Measurements from ENCODE around the gene CDKN1A.

CDKN1A gene

DNA sequence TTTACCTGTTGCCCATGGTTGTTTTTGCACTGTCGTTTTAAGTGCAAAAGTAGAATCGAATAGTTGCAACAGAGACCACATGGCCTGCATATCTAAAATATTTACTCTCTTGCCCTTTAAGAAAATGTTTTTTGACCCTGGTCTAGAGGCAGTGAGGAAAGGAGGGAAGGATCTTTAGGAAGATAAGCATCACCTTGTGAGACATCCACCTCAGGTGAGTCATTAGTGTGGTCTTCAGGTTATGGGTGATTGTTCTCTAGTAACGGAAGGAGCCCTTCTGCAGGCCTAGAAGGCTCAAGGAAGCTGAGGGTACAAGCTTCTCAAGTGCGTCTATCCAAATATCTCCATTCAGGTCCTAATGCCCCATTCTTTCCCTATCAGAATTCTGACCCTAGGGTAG is 12.5 kb downstream of the CDKN1A start:
- Mint-ChIP-seq H3K4me3 (no peak overlapping the region), H3K36me3 (peaks cover 8% of the 10 kb centered on the region), H3K9me3 (no peaks in the 10 kb centered on the region), H3K27ac (peak overlapping the region; percentile 91), H3K4me1 (peaks cover 62% of the 10 kb centered on the region), H3K27me3 (no peaks in the 10 kb centered on the region)
- DNase-seq (ENCODE audit: low spot score in 2 of 2) = no peak
- ATAC-seq (ENCODE audit: low read depth) = no peak

DNA sequence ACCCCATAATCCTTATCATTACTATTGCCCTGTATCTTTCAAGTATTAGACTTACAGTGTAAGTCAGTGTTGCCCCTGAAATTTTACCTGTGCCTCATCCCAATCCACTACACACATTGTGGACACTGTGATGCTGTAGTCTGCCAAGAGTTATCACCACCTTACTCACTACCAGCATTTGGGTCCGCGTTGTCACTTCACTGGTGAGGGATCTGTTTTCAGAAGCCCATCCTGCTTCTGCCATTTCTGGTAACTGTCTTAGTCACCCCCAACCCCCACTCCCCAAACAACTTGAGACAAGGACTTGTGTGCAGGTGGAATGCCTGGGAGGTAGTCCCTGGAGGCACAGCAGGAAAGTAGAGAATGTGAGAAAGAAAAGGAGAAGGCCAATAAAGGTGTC is 13.1 kb downstream of the CDKN1A start:
- Mint-ChIP-seq H3K27me3 (no peaks in the 10 kb centered on the region), H3K4me3 (peak overlapping the region; percentile 44), H3K4me1 (peaks cover 63% of the 10 kb centered on the region), H3K36me3 (peaks cover 5% of the 10 kb centered on the region), H3K27ac (peak overlapping the region; percentile 91), H3K9me3 (no peaks in the 10 kb centered on the region)
- ATAC-seq (ENCODE audit: low read depth) = no peak
- DNase-seq (ENCODE audit: low spot score in 2 of 2) = no peak

- H3K4me3 Mint-ChIP-seq = peak overlapping the region; percentile 44
- peak; percentile 48 to 56 for DNase-seq (ENCODE audit: low spot score in 2 of 2)
- peak; percentile 99 for ATAC-seq (ENCODE audit: low read depth)
- peaks cover 2% of the 10 kb centered on the region for H3K36me3 Mint-ChIP-seq
- no peaks in the 10 kb centered on the region for H3K9me3 Mint-ChIP-seq
- peak overlapping the region; percentile 91 for H3K27ac Mint-ChIP-seq
- peaks cover 69% of the 10 kb centered on the region for H3K4me1 Mint-ChIP-seq
- no peaks in the 10 kb centered on the region for H3K27me3 Mint-ChIP-seq
Observed at GRCh38 chr6:36692220-36692619, 13.7 kb downstream of the CDKN1A start.

- Mint-ChIP-seq H3K4me1 (peaks cover 72% of the 10 kb centered on the region), H3K27ac (peak overlapping the region; percentile 91)
- DNase-seq (ENCODE audit: low spot score in 2 of 2) = no peak
Observed at GRCh38 chr6:36692861-36693702, 14.6 kb downstream of the CDKN1A start.

DNA sequence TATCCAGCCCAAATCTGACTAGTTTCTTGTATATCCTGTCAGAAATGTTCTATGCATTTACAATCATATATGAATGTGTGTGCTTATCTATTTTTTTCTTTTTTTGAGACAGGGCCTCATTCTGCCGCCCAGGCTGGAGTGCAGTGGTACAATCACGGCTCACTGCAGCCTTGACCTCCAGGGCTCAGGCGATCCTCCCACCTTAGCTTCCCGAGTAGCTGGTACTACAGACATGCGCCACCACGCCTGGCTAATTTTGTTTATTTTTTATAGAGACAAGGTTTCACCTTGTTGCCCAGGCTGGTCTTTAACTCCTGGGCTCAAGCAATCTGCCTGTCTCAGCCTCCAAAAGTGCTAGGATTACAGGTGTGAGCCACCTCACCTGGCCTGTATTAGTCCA is 16.1 kb downstream of the CDKN1A start:
- no peak for ATAC-seq (ENCODE audit: low read depth)
- H3K36me3 Mint-ChIP-seq = peaks cover 2% of the 10 kb centered on the region
- no peaks in the 10 kb centered on the region for H3K9me3 Mint-ChIP-seq
- peaks cover 69% of the 10 kb centered on the region for H3K4me1 Mint-ChIP-seq
- H3K27ac Mint-ChIP-seq = peak overlapping the region; percentile 64
- H3K27me3 Mint-ChIP-seq = no peaks in the 10 kb centered on the region
- H3K4me3 Mint-ChIP-seq = no peak overlapping the region
- DNase-seq (ENCODE audit: low spot score in 2 of 2) = no peak

More at GRCh38 chr6:36692861-36693702, 14.6 kb downstream of the CDKN1A start:
- no peaks in the 10 kb centered on the region for H3K9me3 Mint-ChIP-seq
- no peak for ATAC-seq (ENCODE audit: low read depth)
- H3K27me3 Mint-ChIP-seq = no peaks in the 10 kb centered on the region
- H3K36me3 Mint-ChIP-seq = peaks cover 2% of the 10 kb centered on the region
- H3K4me3 Mint-ChIP-seq = no peak overlapping the region

- Mint-ChIP-seq H3K36me3 (no peaks in the 10 kb centered on the region), H3K4me1 (peaks cover 67% of the 10 kb centered on the region), H3K4me3 (no peak overlapping the region), H3K27me3 (no peaks in the 10 kb centered on the region), H3K9me3 (no peaks in the 10 kb centered on the region), H3K27ac (peak overlapping the region; percentile 64)
- DNase-seq (ENCODE audit: low spot score in 2 of 2) (no peak), ATAC-seq (ENCODE audit: low read depth) (no peak)
Observed at GRCh38 chr6:36695414-36695813, 16.9 kb downstream of the CDKN1A start.

DNA sequence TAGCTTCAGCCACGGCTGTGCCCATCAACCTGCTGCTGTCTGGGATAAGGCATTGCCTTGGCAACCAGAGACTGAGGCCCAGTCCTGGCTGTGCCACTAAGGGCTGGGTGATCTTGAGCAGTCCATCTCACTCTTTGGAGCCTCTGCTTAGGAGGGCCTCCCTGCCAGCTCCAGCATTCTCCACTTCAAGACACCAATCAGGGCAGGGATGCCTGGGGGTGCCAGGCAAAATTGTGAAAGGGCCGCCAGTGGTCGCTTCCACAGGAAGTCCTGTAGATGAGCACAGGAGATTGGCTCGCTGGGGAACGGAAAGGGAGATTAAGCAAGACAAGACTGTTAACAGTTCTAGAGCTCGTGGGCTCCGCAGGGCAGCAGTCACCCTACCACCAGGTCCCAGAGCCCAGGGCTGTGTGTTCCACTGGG is 19.0 kb downstream of the CDKN1A start, which contains the start of gene RAB44:
Gene RAB44 (plus strand): TSS at position 346 of the 423 bp plus-strand sequence. CDS start 6,410 bp downstream, outside the sequence.
- Mint-ChIP-seq H3K27me3 (no peaks in the 10 kb centered on the region), H3K4me3 (no peak within 1 kb of the TSS), H3K9me3 (no peaks in the 10 kb centered on the region), H3K4me1 (peaks cover 54% of the 10 kb centered on the region), H3K27ac (peak within 1 kb of the TSS; percentile 29), H3K36me3 (no peaks in the 10 kb centered on the region)
- ATAC-seq (ENCODE audit: low read depth) (no peak), DNase-seq (ENCODE audit: low spot score in 2 of 2) (no peak)

DNA sequence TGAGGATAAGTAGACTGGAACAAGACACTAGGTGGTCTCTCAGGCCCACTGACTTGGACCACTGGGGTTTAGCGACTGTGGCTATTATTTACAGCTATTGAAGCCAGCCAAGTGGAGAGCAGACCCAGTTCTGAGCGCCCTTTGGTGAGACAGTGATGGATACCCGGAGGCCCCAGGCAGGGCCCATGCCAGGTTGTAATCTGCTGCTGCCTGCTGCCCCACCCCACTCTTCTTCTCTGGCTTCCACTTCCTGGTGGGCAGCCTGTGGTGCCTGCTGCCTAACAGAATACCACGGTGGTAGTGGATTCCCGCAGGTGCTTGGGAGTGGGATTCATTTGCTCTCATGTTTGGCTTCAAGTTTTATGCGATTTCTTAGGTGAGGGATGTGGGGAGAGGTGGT is 19.7 kb downstream of the CDKN1A start:
- H3K9me3 Mint-ChIP-seq = no peaks in the 10 kb centered on the region
- DNase-seq (ENCODE audit: low spot score in 2 of 2) (no peak), ATAC-seq (ENCODE audit: low read depth) (no peak)
- peaks cover 55% of the 10 kb centered on the region for H3K4me1 Mint-ChIP-seq
- H3K27me3 Mint-ChIP-seq = no peaks in the 10 kb centered on the region
- H3K36me3 Mint-ChIP-seq = peaks cover 1% of the 10 kb centered on the region
- peak overlapping the region; percentile 16 for H3K27ac Mint-ChIP-seq
- no peak overlapping the region for H3K4me3 Mint-ChIP-seq

- no peak for DNase-seq (ENCODE audit: low spot score in 2 of 2)
- peaks cover 54% of the 10 kb centered on the region for H3K4me1 Mint-ChIP-seq
- no peaks in the 10 kb centered on the region for H3K27me3 Mint-ChIP-seq
- H3K27ac Mint-ChIP-seq = peak overlapping the region; percentile 16
- H3K36me3 Mint-ChIP-seq = peaks cover 2% of the 10 kb centered on the region
- H3K4me3 Mint-ChIP-seq = no peak overlapping the region
- H3K9me3 Mint-ChIP-seq = no peaks in the 10 kb centered on the region
- no peak for ATAC-seq (ENCODE audit: low read depth)
Observed at GRCh38 chr6:36698871-36699271, 20.4 kb downstream of the CDKN1A start.

GRCh38 chr6:36699348-36699747 is 20.8 kb downstream of the CDKN1A start:
- ATAC-seq (ENCODE audit: low read depth) (no peak), DNase-seq (ENCODE audit: low spot score in 2 of 2) (no peak)
- Mint-ChIP-seq H3K27ac (no peak overlapping the region), H3K4me3 (no peak overlapping the region), H3K36me3 (peaks cover 2% of the 10 kb centered on the region), H3K4me1 (peaks cover 53% of the 10 kb centered on the region), H3K27me3 (no peaks in the 10 kb centered on the region), H3K9me3 (no peaks in the 10 kb centered on the region)

DNA sequence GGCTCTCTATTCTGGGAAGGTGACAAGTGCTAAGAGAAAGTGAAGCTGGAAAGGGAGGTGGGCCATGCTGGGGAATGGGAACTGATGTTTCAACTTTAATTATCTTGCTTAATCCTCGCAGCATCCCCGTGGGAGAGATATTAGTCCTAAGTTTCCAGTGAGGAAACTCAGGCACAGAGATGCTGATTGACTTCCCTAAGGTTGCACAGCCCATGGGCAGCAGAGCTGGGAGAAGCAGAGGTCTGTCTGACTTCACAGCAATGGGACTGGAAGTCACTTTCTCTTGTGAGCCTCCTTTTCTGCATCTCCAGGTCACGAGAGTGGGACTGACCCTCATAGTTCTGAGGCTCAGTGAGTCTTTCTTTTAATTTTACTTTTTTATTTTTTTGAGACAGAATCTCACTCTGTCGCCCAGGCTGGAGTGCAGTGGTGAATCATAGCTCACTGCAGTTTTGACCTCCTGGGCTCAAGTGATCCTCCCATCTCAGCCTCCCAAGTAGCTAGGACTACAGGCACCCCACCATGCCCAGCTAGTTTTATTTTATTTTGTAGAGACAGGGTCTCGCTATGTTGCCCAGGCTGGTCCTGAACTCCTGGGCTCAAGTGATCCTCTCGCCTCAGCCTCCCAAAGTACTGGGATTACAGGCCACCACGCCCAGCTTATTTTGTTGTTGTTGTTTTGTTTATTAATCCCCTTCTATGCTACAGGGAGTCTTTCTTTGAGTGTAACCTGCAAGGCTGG is 21.7 kb downstream of the CDKN1A start:
- Mint-ChIP-seq H3K27me3 (no peaks in the 10 kb centered on the region), H3K36me3 (peaks cover 2% of the 10 kb centered on the region), H3K4me1 (peaks cover 45% of the 10 kb centered on the region), H3K27ac (no peak overlapping the region), H3K9me3 (no peaks in the 10 kb centered on the region), H3K4me3 (no peak overlapping the region)
- no peak for ATAC-seq (ENCODE audit: low read depth)
- no peak for DNase-seq (ENCODE audit: low spot score in 2 of 2)

- no peaks in the 10 kb centered on the region for H3K9me3 Mint-ChIP-seq
- peak; percentile 41 for ATAC-seq (ENCODE audit: low read depth)
- no peak overlapping the region for H3K27ac Mint-ChIP-seq
- peaks cover 2% of the 10 kb centered on the region for H3K36me3 Mint-ChIP-seq
- no peak for DNase-seq (ENCODE audit: low spot score in 2 of 2)
- H3K27me3 Mint-ChIP-seq = no peaks in the 10 kb centered on the region
- no peak overlapping the region for H3K4me3 Mint-ChIP-seq
- H3K4me1 Mint-ChIP-seq = peaks cover 42% of the 10 kb centered on the region
Observed at GRCh38 chr6:36700831-36701230, 22.3 kb downstream of the CDKN1A start.

DNA sequence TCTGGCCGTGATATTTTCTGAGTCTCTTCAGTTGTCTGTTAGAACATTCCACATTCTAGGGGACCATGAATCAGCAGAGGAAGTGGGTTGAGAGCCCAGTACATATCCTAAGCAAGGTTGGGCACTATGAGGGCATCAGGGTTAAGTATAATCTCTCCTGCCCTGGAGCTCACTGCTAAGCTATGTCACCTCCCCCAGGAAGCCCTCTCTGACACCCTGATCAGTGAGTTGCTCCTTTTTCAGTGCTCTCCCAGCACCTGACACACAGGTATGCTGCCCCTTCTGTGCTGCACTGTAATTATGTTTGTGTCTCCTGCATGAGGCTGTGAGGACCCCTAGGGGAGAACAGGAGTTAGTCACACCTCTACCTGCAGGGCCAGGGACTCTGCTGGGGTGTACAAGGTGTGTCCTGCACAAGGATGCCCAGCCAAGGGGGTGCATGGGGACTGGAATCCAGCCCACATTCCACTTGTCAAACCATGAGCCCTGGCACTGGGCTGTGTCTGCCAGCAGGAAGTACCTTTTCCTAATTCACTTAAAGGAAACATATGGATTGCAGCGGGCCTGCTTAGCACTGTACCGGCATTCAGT is 23.0 kb downstream of the CDKN1A start:
- Mint-ChIP-seq H3K9me3 (no peaks in the 10 kb centered on the region), H3K4me3 (no peak overlapping the region), H3K27ac (peak overlapping the region; percentile 40), H3K36me3 (peaks cover 2% of the 10 kb centered on the region), H3K27me3 (no peaks in the 10 kb centered on the region), H3K4me1 (peaks cover 39% of the 10 kb centered on the region)
- ATAC-seq (ENCODE audit: low read depth) = peak; percentile 65
- DNase-seq (ENCODE audit: low spot score in 2 of 2) = no peak

GRCh38 chr6:36702656-36703055 is 24.1 kb downstream of the CDKN1A start:
- Mint-ChIP-seq H3K4me3 (no peak overlapping the region), H3K27me3 (no peaks in the 10 kb centered on the region), H3K4me1 (peaks cover 29% of the 10 kb centered on the region), H3K9me3 (no peaks in the 10 kb centered on the region), H3K36me3 (peaks cover 2% of the 10 kb centered on the region), H3K27ac (peak overlapping the region; percentile 76)
- no peak for ATAC-seq (ENCODE audit: low read depth)
- no peak for DNase-seq (ENCODE audit: low spot score in 2 of 2)
